ENCODE results near the gene PCSK1. TPM values are rescaled to one million over a fixed set of nuclear protein-coding genes. Genes with fewer than 3 reads are reported as not detected.
"Not testable (repeated sequence)": the region's sequence is repeated elsewhere in the genome, so short reads cannot be mapped to it uniquely, and the experiment has no call there.

The PCSK1 gene
- total RNA-seq, 2 donors from 2014 or later = 13.8 to 18.5 TPM

DNA sequence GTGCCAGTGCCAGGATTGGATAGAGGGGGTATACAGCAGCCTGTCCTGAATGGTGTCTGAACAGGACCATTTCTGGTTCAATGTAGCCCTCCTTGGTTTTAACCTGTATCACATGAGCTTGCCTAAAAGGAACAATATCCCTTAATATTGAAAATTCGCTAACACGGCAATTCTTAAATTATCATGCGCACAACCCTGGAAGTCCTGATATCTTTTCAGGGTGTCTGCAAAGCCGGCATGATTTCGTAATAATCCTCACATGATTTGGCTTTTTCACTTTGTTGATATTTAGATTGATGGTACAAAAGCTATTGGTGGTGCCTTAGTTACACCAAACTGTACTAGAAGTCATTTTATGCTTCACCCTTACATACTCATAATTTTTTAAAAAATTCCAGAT, 53.2 kb downstream of the PCSK1 start:
- intact Hi-C loops (cut with DNase I) = no loop called here
- DNase-seq (ENCODE audit: low spot score) = no peak

DNA sequence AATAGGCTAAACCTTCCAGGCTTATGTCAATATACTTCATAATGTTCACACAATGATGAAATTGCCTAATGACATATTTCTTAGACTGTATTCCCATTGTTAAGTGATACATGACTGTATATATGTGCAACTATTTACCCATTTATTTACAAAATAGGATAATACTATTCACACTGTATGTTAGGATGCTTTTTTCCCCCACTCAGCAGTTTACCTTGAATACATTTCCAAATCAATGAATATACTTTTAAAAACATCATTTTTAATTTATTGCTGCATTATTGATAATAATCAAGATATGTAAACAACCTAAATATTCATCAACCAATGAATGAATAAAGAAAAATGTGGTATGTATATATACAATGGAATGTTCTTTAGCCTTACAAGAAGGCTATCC, 55.5 kb downstream of the PCSK1 start:
- intact Hi-C loops (cut with DNase I) = no loop called here
- no peak for DNase-seq (ENCODE audit: low spot score)

DNA sequence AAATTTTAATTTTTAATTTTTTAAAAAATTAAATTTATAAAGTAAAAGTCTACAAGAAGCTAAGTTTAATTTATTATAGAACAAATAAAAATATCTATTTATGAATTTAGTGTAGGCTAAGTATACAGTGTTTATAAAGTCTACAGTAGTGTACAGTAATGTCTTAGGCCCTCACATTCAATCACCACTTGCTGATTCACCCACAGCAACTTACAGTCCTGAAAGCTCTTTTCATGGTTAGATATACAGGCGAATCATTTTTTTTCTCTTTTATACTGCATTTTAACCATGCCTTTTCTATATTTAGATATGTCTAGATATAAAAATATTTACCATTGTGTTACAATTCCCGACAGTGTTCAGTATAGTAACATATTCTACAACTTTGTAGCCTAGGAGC, 55.9 kb downstream of the PCSK1 start:
- intact Hi-C loops (cut with DNase I) = no loop called here
- DNase-seq (ENCODE audit: low spot score) = no peak

DNA sequence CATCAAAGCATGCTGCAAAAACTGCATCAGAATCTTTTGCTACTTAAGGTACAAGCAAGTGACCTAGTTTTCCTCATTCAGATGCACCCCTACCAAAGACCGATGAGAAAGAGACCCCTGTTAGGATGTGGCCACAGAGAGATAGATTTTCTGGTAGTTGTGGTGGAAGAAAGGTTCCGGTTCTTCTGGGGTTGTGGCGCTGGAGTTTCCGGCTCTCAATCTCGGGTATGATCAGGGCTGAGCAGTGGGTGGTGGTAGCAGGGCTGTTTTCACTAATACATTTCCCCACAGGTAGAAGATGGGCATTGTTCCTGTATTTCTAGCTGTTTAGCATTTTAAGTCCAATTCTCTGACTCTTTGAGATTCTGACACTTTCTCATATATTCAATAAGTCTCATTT, 58.4 kb downstream of the PCSK1 start:
- intact Hi-C loops (cut with DNase I) = no loop called here
- no peak for DNase-seq (ENCODE audit: low spot score)

DNA sequence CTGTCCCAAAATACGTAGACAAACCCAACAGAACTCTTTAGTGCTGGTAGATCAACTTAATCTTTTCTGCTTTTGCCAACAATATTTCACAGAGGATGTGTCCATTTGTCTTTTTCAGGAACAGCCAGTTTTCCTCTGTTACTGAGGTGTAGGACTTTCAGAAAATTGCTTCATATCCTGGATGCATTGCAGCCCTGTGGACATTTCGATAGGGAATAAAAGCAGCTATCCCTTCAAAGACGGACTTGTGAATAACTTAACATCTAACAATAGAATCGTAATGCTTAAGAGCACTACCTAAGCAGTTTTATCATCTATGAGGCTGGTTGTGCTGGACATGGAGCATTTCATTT, 59.7 kb downstream of the PCSK1 start:
- intact Hi-C loops (cut with DNase I) = no loop called here
- DNase-seq (ENCODE audit: low spot score) = no peak

DNA sequence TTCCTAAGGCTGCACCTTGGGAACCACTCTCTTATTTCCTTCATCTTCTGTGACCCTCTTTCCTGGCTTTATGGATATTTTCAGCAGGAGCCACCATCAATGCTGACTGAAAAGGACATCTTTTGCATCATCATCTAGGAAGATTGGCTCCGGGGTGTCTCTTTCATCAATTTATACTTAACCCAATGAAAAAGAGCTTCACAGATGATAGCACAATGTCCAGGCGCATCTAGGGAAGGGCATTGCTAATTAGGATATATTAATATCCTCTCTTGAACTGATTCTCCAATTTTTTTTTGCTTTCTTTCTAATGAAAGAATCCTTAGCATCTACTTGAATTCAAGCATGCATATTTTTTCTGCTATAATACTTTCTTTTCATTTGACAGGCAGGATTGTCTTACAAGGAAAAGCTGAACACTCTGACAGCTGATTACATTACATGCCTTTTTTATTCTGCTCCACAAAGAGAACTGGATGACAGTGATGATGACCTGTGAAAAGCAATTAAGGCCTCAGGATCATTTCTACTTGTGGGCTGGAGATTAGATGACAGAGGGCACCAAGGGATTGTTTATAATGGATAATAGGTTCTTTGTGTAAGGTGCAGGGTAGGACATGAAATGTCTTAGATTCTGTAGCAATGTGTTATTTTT, 60.2 kb downstream of the PCSK1 start:
- intact Hi-C loops (cut with DNase I) = no loop called here
- DNase-seq (ENCODE audit: low spot score) = no peak

DNA sequence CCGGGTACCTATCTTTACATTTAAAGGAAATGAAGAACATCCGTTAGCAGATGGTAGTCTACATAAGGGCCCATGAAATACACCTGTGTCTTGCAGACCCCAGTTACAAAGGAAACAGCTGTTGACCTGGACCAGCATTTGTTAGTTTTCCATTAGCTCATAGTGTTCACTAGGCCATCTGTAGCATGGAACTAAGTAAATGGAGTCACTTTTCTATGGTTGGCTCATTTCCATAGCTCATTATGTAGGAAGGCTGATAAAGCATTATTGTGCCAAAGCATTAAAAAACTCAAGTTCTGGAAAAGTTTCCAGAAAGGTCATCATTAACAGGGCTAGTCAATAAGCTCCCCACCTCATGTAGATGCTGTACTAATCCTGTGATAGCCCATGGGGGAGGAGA, 62.1 kb downstream of the PCSK1 start:
- DNase-seq (ENCODE audit: low spot score) = no peak
- intact Hi-C loops (cut with DNase I) = no loop called here

DNA sequence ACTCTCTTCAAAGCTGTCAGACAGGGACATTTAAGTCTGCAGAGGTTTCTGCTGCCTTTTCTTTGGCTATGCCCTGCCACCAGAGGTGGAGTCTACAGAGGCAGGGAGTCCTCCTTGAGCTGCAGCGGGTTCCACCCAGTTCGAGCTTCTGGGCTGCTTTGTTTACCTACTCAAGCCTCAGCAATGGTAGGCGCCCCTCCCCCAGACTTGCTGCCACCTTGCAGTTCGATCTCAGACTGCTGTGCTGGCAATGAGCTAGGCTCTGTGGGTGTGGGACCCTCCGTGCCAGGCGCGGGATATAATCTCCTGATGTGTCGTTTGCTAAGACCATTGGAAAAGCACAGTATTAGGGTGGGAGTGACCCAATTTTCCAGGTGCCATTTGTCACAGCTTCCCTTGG, 65.7 kb downstream of the PCSK1 start:
- DNase-seq (ENCODE audit: low spot score); intact Hi-C loops (cut with DNase I): not testable (repeated sequence)

DNA sequence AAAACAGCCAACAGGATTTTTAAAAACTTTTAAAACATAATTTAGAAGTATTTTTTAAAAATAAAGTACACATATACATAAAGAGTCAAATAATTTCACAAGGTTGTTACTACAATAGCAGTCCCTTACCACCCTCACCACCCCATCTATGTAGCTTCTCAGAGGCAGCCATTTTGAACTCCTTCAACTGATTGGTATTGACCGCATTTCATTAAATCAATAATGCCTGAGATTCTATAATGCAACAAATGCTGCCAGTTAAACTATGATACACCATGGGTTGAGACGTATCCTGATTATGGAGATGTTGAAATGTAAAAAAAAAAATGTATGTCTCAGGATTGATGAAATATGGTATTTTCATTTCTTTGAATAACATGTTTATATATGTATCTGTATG, 78.8 kb downstream of the PCSK1 start:
- intact Hi-C loops (cut with DNase I) = no loop called here
- DNase-seq (ENCODE audit: low spot score) = no peak

DNA sequence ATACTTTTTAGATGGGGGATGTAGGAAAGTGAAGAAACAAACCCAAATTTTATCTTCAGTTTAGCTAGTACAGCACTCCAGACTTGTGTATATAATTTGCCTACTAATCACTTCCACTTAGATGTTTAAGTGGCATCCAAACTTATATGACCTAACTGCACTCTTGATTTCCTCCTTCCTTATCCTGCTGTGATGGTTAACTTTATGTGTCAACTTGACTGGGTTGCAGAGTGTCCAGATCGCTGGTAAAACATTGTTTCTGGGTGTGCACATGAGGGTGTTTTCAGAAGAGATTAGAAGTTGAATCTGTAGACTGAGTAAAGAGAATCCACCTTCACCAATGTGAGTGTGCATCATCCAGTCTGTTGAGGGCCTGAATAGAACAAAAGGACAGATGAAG, 79.8 kb downstream of the PCSK1 start:
- no peak for DNase-seq (ENCODE audit: low spot score)
- intact Hi-C loops (cut with DNase I) = no loop called here

DNA sequence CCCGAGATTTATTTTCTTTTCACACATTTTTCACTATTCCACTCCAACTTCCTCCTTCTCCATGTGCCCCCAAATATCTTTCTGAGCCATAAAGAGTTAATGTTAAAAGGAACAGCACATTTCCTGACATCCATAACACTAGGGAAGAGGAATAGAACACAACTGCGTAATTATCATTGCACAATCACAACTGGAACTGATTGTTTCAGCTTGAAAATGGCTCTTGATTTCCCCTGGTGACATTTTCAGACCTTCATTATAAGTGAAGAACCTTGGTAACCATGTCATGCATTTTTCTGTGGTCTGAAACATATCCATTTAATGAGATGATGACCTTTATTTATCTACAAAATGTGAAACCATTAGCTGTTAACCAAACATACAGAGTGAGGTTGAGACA, 82.4 kb downstream of the PCSK1 start:
- DNase-seq (ENCODE audit: low spot score) = no peak
- intact Hi-C loops (cut with DNase I) = no loop called here

DNA sequence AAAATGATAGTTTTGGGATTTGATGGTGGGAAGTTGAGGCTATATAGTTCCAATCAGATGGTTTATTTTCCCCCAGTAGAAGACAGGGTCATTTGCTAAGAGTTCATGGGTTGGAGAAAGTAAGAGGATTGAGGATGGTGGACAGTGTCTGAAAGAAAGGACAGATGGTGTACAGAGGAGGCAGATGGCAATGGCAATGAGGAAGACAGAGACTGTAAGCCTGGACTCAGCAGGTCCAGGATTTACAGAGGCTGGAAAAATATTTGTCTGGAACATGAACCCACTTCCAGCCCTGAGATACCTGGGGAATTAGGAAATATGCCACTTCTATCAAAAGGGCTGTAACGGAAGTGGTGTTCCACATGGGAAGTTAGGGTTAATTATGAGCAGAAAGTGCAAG, 84.5 kb downstream of the PCSK1 start:
- intact Hi-C loops (cut with DNase I) = loop anchor here in 1 of 2 donors (10.0 kb wide), 1 partner anchor 246 kb away; no protein-coding TSS in a partner anchor
- DNase-seq (ENCODE audit: low spot score) = no peak

DNA sequence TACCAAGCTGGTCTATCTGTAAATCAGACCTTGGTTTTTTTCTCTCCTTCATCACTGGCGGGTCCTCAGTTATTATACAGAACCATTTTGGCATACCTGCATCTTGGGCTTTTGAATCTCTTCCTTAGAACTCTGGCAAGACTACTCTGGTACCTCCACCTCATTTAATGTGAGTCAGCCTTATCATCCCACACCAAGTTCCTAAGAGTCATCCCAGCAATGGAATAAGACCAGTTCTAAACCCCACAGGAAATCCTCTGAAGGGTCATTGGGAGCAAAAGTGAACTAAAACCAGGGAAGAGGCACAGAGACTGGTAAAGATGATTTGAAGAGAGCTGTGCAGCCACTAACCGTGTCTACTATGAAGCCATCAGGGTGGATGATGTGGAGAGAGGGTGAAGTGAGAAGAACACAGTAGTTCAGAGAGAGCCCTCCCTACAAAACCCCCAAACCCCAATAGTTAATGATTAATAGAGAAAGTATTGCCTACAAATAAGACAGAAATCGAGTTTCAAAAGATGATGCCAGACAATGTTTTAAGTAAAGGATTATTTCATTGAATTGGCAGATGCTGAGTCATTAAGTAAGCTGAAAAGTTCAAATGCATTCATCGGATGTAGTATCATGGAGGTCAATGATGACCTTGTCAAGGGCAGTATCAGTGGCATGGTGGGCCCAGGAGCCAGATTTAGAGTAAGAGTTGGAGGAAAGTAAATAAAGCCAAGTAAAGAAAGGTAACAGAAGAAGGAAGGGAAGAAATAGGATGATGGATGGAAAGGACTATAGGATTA, 85.4 kb downstream of the PCSK1 start:
- intact Hi-C loops (cut with DNase I) = loop anchor here in 1 of 2 donors (10.0 kb wide), 1 partner anchor 247 kb away; no protein-coding TSS in a partner anchor
- DNase-seq (ENCODE audit: low spot score) = no peak

DNA sequence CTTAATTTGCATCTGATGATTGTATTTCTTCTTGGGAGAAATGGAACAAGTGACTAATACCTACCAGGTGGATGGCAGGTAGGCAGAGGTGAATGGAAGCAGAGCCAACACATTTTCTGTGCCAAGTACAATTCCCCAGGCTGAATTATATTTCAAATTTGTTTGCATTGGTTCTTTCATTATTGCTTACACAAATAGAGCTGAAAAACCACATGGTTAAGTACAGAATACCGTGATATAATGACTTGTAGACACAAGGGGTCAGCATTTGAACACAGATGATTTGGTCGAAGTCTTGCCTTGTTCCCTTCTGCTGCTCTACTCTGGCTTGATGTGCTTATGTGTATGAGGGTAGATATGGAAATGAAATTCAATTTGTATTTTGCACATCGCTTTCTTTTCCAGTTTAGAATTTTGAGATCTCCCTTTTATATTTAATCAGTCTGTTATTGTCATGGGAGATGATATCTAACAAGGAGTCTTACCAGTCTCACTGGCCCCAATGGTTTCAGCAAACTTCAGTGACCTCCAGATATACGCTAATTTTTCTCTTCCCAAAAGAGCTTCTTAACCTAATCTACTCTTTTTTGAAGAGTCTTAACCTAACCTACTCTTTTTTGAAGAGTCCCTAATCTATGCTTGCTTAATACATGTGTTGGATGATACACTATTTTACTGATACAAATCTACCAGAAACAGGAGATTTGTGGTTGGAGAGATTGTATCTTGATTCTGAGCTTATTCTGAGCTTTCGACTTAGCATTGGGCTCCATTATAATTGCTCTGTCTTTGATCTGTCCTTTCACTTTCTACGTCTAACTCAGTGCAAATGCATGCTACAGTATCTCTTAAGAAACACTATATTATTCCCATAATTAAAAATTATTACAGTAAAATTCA, 88.1 kb downstream of the PCSK1 start:
- intact Hi-C loops (cut with DNase I) = loop anchor here (5.0 to 10.0 kb wide), 2 partner anchors 250 to 257 kb away; no protein-coding TSS in a partner anchor

DNA sequence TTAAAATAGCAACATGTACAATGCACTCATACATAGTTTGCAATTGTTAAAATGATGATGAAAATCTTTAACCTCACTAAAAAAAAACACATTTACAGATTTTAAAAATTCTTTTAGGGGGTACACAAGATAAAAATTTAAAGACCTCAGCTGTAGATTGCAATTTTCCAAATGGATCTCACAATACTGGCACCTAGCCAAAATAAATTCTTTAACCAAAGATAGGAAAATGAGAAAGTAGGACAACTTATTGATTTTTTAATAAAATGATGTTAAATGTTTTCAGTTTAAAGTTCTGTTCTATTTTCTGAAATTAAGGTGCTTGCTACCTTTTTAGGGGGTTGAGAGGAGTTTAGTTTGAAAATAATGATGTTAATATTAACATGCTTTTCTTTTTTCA, 90.0 kb downstream of the PCSK1 start:
- intact Hi-C loops (cut with DNase I) = loop anchor here (5.0 to 10.0 kb wide), 2 partner anchors 252 to 259 kb away; no protein-coding TSS in a partner anchor
- DNase-seq (ENCODE audit: low spot score) = no peak

More for the DNA sequence above, 88.1 kb downstream of the PCSK1 start:
- no peak for DNase-seq (ENCODE audit: low spot score)

DNA sequence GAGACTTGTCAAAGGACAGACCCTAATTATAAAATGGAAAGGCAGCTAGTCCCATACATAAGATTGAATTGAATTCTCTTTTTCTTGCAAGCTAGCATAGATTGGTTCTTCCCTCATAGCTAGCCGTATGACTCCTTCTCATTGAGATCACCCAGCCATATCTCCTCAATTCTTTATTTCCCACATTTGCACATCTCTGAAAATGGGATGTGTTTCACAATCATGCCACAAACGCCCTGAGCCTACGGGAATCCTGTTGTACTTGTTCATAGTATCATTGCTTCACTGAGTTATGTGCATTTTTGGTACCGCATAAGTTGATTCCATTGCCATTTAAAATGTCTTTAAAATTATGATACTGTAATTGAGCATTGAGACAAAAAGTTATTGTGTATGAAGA, 90.5 kb downstream of the PCSK1 start:
- DNase-seq (ENCODE audit: low spot score) = no peak
- intact Hi-C loops (cut with DNase I) = loop anchor here (5.0 to 10.0 kb wide), 2 partner anchors 252 to 260 kb away; no protein-coding TSS in a partner anchor

All from posterior vena cava (tissue), 2 donors.